ENCODE results near the gene NAT8L.

The NAT8L gene

DNA sequence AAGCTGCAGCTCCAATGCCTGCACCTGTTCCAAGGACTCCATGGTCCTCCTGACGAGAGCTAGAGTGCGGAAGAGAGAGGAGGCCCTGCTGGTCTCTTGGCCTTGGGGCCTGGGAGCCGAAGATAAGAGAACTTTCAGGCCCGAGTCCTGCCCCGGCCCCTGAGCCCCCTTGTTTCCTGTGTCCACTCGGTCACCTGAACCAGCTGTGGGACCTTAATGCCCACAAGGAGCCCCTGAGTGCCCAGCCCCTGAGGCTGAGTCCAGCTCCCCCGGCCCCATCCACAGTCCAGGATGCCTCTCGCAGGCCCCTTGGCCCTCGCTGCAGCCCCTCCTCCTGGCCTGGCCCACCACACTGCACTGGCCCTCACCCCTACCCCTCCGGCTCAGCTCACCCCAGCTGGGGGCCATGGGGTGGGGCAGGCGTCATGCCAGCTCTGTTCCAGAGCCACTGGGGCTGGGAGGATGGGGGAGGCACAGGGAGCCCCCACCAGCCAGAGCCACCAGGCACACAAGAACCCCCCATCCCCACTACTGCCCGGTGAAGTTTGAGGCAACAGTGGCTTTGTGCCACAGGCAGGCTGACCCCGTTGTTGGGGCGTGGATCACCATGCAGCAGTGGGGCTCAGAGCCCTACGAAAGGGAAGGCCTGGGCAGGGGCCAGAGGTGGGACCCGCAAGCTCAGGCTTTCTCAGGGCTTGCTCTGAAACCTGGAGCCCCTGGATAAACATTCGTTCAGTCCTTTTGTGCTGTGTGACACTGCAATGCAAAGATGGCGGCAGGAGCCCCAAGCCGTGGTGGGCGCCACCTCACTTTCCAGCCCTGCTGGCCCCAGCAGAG, 14.1 kb downstream of the NAT8L start:
- H3K27me3 Mint-ChIP-seq, result peaks cover 6% of the 10 kb centered on the region
- no peak overlapping the region for H3K4me3 Mint-ChIP-seq
- H3K4me1 Mint-ChIP-seq, result peaks cover 3% of the 10 kb centered on the region
- no peaks in the 10 kb centered on the region for H3K9me3 Mint-ChIP-seq
- no peak overlapping the region for H3K27ac Mint-ChIP-seq
- ATAC-seq (ENCODE audit: low read depth) (no peak), DNase-seq (ENCODE audit: low spot score in 2 of 2) (no peak)
- H3K36me3 Mint-ChIP-seq, result no peaks in the 10 kb centered on the region

GRCh38 chr4:2073808-2074481, 14.8 kb downstream of the NAT8L start:
- H3K4me3 Mint-ChIP-seq, result no peak overlapping the region
- no peak overlapping the region for H3K27ac Mint-ChIP-seq
- H3K27me3 Mint-ChIP-seq, result peaks cover 6% of the 10 kb centered on the region
- H3K36me3 Mint-ChIP-seq, result no peaks in the 10 kb centered on the region
- no peak for DNase-seq (ENCODE audit: low spot score in 2 of 2)
- H3K4me1 Mint-ChIP-seq, result no peaks in the 10 kb centered on the region
- ATAC-seq (ENCODE audit: low read depth), result no peak
- H3K9me3 Mint-ChIP-seq, result no peaks in the 10 kb centered on the region

- H3K4me3 Mint-ChIP-seq, result no peak overlapping the region
- peaks cover 7% of the 10 kb centered on the region for H3K27me3 Mint-ChIP-seq
- H3K27ac Mint-ChIP-seq, result no peak overlapping the region
- DNase-seq (ENCODE audit: low spot score in 2 of 2), result no peak
- no peaks in the 10 kb centered on the region for H3K4me1 Mint-ChIP-seq
- H3K36me3 Mint-ChIP-seq, result no peaks in the 10 kb centered on the region
- H3K9me3 Mint-ChIP-seq, result no peaks in the 10 kb centered on the region
- no peak for ATAC-seq (ENCODE audit: low read depth)
Measured at GRCh38 chr4:2074588-2074987, 15.5 kb downstream of the NAT8L start.

DNA sequence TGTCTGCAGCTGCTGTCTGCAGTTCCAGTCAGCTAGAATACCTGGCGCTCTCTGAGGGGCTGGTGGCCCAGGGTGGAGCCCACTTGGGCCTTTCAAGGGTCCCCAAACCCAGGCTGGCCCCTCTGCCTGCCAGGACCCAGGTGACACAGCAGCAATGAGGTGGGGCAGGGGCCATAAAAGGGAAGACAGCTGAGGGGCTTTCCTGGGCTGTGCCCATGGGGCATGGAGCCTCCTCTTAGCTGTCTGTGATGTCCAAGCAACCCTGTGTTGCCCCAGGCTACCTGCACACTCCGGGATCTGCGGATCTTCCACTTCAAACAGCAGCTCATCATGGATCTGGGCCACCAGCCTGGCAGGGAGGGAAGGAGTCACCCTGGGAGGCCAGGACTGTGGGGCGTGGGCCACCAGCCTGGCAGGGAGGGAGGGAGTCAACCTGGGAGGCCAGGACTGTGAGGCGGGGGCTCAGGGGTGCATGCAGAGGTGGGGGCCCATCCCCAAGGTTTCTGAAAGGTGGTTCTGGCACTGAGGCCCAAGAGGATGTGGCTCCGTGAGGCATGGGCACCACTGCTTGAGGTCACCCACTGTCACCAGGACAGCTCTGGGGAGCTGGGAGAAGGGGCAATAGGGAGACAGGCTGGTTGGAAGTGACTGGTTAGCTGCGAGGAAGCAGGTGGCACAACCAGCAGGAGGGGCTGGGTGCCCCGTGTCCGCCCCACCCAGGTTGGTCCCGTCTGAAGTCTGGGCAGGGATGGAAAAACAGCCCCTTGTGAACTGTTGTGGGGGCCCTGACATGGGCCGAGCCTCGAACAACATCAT, 16.3 kb downstream of the NAT8L start:
- no peak overlapping the region for H3K4me3 Mint-ChIP-seq
- DNase-seq (ENCODE audit: low spot score in 2 of 2), result no peak
- H3K36me3 Mint-ChIP-seq, result no peaks in the 10 kb centered on the region
- peaks cover 7% of the 10 kb centered on the region for H3K27me3 Mint-ChIP-seq
- no peak for ATAC-seq (ENCODE audit: low read depth)
- H3K27ac Mint-ChIP-seq, result no peak overlapping the region
- no peaks in the 10 kb centered on the region for H3K4me1 Mint-ChIP-seq
- no peaks in the 10 kb centered on the region for H3K9me3 Mint-ChIP-seq

DNA sequence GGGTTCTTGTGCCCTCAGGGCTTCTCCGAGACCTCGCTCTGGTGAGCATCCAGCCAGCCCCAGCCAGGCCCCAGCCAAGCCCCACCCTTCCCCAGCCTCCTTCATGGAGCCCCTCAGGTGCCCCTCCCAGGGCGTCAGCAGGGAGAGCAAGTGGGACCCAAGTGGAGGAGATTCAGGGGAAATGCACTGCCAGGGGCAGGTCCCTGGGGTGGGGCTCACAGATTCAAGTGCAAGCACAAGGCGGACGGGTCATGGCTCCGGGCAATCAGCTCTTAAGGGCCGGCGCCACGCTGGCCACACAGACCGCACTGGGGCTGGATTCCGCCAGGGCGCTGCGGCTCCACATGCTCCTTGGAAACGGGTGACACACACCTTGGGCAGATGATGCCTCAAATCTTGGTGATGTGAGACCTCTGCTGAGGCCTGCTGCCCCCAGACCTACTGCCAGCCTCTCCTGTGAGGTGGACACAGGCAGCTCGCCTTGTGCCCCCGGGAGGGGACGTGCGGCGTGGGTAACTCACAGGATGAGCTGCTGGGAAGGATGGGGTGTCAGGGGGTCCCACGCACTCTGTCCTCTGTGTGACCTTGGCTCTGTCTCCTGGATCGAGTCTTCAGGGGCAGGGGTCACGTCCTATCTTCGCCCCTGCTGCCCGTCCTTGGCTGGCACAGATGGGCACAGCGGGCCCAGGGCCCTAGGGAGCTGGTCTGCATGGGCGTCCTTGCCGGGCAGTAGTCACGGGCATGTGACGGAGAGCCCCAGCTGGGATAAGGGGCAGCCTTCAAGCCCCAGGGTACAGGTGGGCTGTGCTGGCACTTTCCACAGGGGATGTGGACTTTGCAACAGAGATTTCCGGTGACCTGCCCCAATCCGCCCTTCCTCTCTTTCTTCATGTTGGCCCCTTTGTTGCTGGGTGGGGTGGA, 17.1 kb downstream of the NAT8L start:
- Mint-ChIP-seq H3K4me1 (no peaks in the 10 kb centered on the region), H3K9me3 (no peaks in the 10 kb centered on the region), H3K36me3 (no peaks in the 10 kb centered on the region), H3K4me3 (no peak overlapping the region), H3K27ac (no peak overlapping the region), H3K27me3 (peaks cover 5% of the 10 kb centered on the region)
- ATAC-seq (ENCODE audit: low read depth) (no peak), DNase-seq (ENCODE audit: low spot score in 2 of 2) (no peak)

DNA sequence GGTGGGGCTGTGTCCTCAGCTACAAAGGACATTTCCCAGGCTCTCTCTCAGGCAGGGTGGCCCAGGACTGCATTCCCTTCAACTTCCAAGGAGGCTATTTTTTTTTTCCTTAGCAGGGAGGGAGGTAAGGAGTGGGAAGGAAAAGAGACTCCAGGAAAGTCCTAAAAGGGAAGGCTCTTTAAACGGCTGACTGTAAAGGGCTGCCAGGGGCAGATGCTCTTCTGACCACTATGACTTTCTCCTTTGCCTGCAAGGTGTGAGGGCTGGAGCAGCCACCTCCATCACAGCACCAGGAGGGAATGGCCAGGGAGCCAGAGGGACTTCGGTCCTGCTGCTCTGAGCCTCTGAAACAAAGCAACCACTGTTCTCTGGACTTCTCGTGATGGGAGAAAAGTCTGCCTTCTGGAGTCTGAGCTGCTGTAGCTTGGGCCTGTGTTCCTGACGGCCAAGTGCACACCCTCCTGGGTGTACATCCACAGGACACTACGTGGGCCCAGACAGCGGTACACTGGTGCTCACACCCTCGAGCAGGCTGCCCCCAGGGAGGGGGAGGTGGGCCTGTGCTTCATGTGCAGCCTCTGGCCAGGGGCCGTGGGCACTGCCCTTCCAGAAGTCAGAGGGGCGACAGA, 17.9 kb downstream of the NAT8L start:
- Mint-ChIP-seq H3K27me3 (peaks cover 3% of the 10 kb centered on the region), H3K4me3 (no peak overlapping the region), H3K27ac (no peak overlapping the region), H3K4me1 (no peaks in the 10 kb centered on the region), H3K36me3 (no peaks in the 10 kb centered on the region), H3K9me3 (no peaks in the 10 kb centered on the region)
- ATAC-seq (ENCODE audit: low read depth) (no peak), DNase-seq (ENCODE audit: low spot score in 2 of 2) (no peak)

- Mint-ChIP-seq H3K27me3 (peaks cover 3% of the 10 kb centered on the region), H3K9me3 (no peaks in the 10 kb centered on the region), H3K4me3 (no peak overlapping the region), H3K4me1 (no peaks in the 10 kb centered on the region), H3K27ac (no peak overlapping the region), H3K36me3 (no peaks in the 10 kb centered on the region)
- DNase-seq (ENCODE audit: low spot score in 2 of 2) (no peak), ATAC-seq (ENCODE audit: low read depth) (no peak)
Measured at GRCh38 chr4:2077537-2078460, 18.7 kb downstream of the NAT8L start.

GRCh38 chr4:2078584-2078983, 19.5 kb downstream of the NAT8L start:
- Mint-ChIP-seq H3K9me3 (no peaks in the 10 kb centered on the region), H3K27me3 (peaks cover 3% of the 10 kb centered on the region), H3K4me3 (no peak overlapping the region), H3K4me1 (no peaks in the 10 kb centered on the region), H3K36me3 (no peaks in the 10 kb centered on the region), H3K27ac (no peak overlapping the region)
- ATAC-seq (ENCODE audit: low read depth) (no peak), DNase-seq (ENCODE audit: low spot score in 2 of 2) (no peak)

GRCh38 chr4:2079006-2079405, 19.9 kb downstream of the NAT8L start:
- H3K4me1 Mint-ChIP-seq, result no peaks in the 10 kb centered on the region
- DNase-seq (ENCODE audit: low spot score in 2 of 2) (no peak), ATAC-seq (ENCODE audit: low read depth) (no peak)
- no peak overlapping the region for H3K4me3 Mint-ChIP-seq
- H3K36me3 Mint-ChIP-seq, result no peaks in the 10 kb centered on the region
- H3K27ac Mint-ChIP-seq, result no peak overlapping the region
- H3K27me3 Mint-ChIP-seq, result peaks cover 3% of the 10 kb centered on the region
- no peaks in the 10 kb centered on the region for H3K9me3 Mint-ChIP-seq

GRCh38 chr4:2079926-2080325, 20.8 kb downstream of the NAT8L start:
- Mint-ChIP-seq H3K36me3 (no peaks in the 10 kb centered on the region), H3K4me1 (no peaks in the 10 kb centered on the region), H3K9me3 (no peaks in the 10 kb centered on the region), H3K4me3 (no peak overlapping the region), H3K27ac (peak overlapping the region; percentile 55), H3K27me3 (peaks cover 5% of the 10 kb centered on the region)
- ATAC-seq (ENCODE audit: low read depth) (no peak), DNase-seq (ENCODE audit: low spot score in 2 of 2) (no peak)

- no peaks in the 10 kb centered on the region for H3K36me3 Mint-ChIP-seq
- H3K4me3 Mint-ChIP-seq, result no peak overlapping the region
- DNase-seq (ENCODE audit: low spot score in 2 of 2) (no peak), ATAC-seq (ENCODE audit: low read depth) (no peak)
- no peaks in the 10 kb centered on the region for H3K4me1 Mint-ChIP-seq
- peaks cover 5% of the 10 kb centered on the region for H3K27me3 Mint-ChIP-seq
- no peak overlapping the region for H3K27ac Mint-ChIP-seq
- no peaks in the 10 kb centered on the region for H3K9me3 Mint-ChIP-seq
Measured at GRCh38 chr4:2080429-2081300, 21.5 kb downstream of the NAT8L start.

GRCh38 chr4:2081540-2081939, 22.4 kb downstream of the NAT8L start:
- no peak overlapping the region for H3K27ac Mint-ChIP-seq
- DNase-seq (ENCODE audit: low spot score in 2 of 2), result no peak

More at GRCh38 chr4:2081540-2081939, 22.4 kb downstream of the NAT8L start:
- H3K9me3 Mint-ChIP-seq, result peaks cover 2% of the 10 kb centered on the region
- peaks cover 7% of the 10 kb centered on the region for H3K27me3 Mint-ChIP-seq
- no peaks in the 10 kb centered on the region for H3K4me1 Mint-ChIP-seq
- H3K36me3 Mint-ChIP-seq, result no peaks in the 10 kb centered on the region
- no peak overlapping the region for H3K4me3 Mint-ChIP-seq
- no peak for ATAC-seq (ENCODE audit: low read depth)

Measured in memory B cell (primary cell).